ENCODE measurements around the gene MKNK2. TPM values are rescaled to one million over a fixed set of nuclear protein-coding genes. Genes with fewer than 3 reads are reported as not detected.
A peak's percentile ranks its signal among the peaks of the same experiment; 100 is the strongest.
"Not testable (repeated sequence)": the region's sequence is repeated elsewhere in the genome, so short reads cannot be mapped to it uniquely, and the experiment has no call there.

Gene MKNK2
- total and polyA plus RNA-seq, 12 donors: 107 to 260 (median 144) TPM

- peaks cover 3 to 98% (median 52%) of the 10 kb centered on the region in 9 donors for H3K4me1 ChIP-seq
- 84 to 86% methylated on average over 14 of the region's 14 CpGs for WGBS, 2 donors
These were observed 36.6 kb upstream of the MKNK2 start for GRCh38 chr19:2087621-2088100.

DNA sequence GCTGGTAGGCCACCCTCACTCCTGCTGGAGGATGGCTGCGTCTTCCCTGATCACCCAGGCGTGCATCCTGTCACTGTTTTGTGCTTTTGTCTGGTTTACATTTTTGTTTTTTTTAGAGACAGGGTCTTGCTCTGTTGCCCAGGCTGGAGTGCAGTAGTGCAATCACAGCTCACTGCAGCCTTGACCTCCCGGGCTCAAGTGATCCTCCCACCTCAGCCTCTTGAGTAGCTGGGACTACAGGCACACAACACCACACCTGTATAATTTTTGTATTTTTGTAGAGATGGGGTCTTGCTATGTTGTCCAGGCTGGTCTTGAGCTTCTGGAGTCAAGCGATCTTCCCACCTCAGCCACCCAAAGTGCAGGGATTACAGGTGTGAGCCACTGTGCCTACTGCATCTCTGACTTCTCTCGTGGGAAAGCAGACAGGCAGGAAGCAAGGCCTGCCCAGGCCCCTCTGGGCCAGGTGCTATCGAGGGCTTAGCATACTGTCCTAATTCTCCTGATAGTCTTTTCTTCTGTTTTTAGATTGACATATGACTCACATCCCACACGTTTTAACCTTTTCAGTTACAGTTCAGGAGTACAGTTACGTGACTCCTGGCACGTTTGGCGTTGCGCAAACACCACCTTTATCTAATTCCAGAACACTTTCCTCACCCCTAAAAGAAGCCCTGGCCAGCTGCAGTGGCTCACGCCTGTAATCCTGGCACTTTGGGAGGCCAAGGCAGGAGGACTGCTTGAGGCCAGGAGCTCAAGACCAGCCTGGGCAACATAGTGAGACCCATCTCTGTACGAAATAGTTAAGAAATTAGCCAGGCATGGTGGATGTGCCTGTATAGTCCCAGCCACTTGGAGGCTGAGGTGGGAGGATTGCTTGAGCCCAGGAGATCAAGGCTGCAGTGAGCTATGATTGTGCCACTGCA is 35.9 kb upstream of the MKNK2 start:
- Histone ChIP-seq H3K36me3 (peaks cover 0 to 29% (median 0%) of the 10 kb centered on the region in 9 donors), H3K27ac (peak overlapping the region in 4 of 10 donors; percentile 29 to 97 (median 56)), H3K4me1 (peaks cover 3 to 98% (median 45%) of the 10 kb centered on the region in 9 donors), H3K4me3 (peak overlapping the region in 1 of 10 donors; percentile 5)
- H3K27me3 ChIP-seq; H3K9me3 ChIP-seq; DNase-seq; ATAC-seq; intact Hi-C loops (cut with DNase I): not testable (repeated sequence)
- 76 to 82% methylated on average over 13 of the region's 13 CpGs for WGBS, 2 donors

More at GRCh38 chr19:2087621-2088100, 36.6 kb upstream of the MKNK2 start:
- DNase-seq (no peak), ATAC-seq (peak in 1 of 8 donors; percentile 9)
- peak overlapping the region in 1 of 10 donors; percentile 5 for H3K4me3 ChIP-seq
- no peak for TF ChIP-seq CTCF (IDR thresholded peaks at IDR 0.05)
- intact Hi-C loops (cut with DNase I): no loop called here
- peak overlapping the region in 4 of 10 donors; percentile 15 to 97 (median 56) for H3K27ac ChIP-seq
- no peaks in the 10 kb centered on the region for H3K27me3 ChIP-seq
- H3K36me3 ChIP-seq: peaks cover 0 to 23% (median 0%) of the 10 kb centered on the region in 9 donors
- H3K9me3 ChIP-seq: no peaks in the 10 kb centered on the region

DNA sequence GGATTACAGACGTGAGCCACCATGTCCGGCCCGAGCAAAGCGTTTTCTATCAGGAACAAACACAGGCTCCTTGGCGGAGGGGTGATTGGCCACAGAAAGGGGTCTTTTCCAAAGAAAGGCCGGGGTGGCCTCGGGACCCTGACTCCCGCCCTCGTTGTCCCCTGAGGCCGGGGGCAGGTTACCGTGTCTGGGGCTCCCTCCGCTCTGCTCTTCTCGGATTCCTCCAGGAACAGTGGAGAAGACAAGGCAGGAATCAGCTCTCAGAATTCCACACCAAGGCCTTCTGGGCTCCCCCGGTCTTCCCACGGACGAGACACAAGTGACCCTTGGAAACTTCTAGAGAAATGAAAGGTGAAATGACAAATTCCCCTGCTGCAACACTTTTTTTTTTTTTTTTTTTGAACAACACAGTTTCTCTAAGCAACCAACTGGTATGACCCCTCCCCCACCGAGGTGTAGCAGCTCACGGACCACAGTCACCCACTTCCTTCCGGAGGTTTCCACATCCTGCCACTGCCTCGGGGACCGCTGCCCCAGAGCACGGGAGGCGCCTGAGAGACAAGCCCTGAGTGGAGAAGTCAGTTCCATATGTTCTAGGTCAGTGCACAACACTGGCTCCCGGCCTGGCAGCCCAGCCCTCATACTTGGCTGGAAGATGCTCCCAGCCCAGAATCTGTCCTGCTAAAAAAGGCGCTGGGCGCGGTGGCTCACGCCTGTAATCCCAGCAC is 34.1 kb upstream of the MKNK2 start:
- Histone ChIP-seq H3K4me3 (peak overlapping the region in 4 of 10 donors; percentile 0 to 63 (median 22)), H3K36me3 (peaks cover 0 to 47% (median under 1%) of the 10 kb centered on the region in 9 donors), H3K27me3 (no peaks in the 10 kb centered on the region), H3K4me1 (peaks cover 2 to 95% (median 27%) of the 10 kb centered on the region in 9 donors), H3K27ac (peak overlapping the region in 6 of 10 donors; percentile 42 to 97 (median 59)), H3K9me3 (no peaks in the 10 kb centered on the region)
- no peak for TF ChIP-seq CTCF (IDR thresholded peaks at IDR 0.05)
- ATAC-seq (peak in 7 of 8 donors; percentile 38 to 65 (median 50)), DNase-seq (peak; percentile 59 to 64)
- 74 to 77% methylated on average over 28 of the region's 28 CpGs for WGBS, 2 donors
- intact Hi-C loops (cut with DNase I): no loop called here

GRCh38 chr19:2083174-2083854 is 32.3 kb upstream of the MKNK2 start:
- peak in 5 of 8 donors; percentile 24 to 67 (median 46) for ATAC-seq
- Histone ChIP-seq H3K4me1 (peaks cover 0 to 76% (median 18%) of the 10 kb centered on the region in 9 donors), H3K27me3 (no peaks in the 10 kb centered on the region), H3K27ac (peak overlapping the region in 8 of 10 donors; percentile 18 to 97 (median 52)), H3K36me3 (peaks cover 0 to 65% (median 5%) of the 10 kb centered on the region in 9 donors), H3K9me3 (no peaks in the 10 kb centered on the region), H3K4me3 (peak overlapping the region in 6 of 10 donors; percentile 7 to 63 (median 20))
- intact Hi-C loops (cut with DNase I): no loop called here
- WGBS, 2 donors: 70 to 71% methylated on average over 20 of the region's 20 CpGs
- DNase-seq: peak in 1 of 2 donors; percentile 50
- no peak for TF ChIP-seq CTCF (IDR thresholded peaks at IDR 0.05)

All from heart right ventricle (tissue), 16 donors.